Esophagus mucosa (tissue), 1 donor: ENCODE results near the gene MPEG1. TPM values are rescaled to one million over a fixed set of nuclear protein-coding genes. Genes with fewer than 3 reads are reported as not detected.
A peak's percentile ranks its signal among the peaks of the same experiment; 100 is the strongest.

Source experiments
- ATAC-seq: fragments of 200-7000 bp; cut with Tn5 transposase; one replicate; pipeline ENCODE4 v1.9.1; 2020
- total RNA-seq: library from RNA; stranded (reverse); gene quantifications from one replicate; pipeline ENCODE4 v1.2.4, GENCODE V29; 2023
- donor health status: DM: yes; HTN: yes; CAD: no.

The MPEG1 gene
- total RNA-seq, 1 donor from 2014 or later: 1.8 TPM

GRCh38 chr11:59187035-59187434 lies 25.7 kb downstream of the MPEG1 start:
- no peak for ATAC-seq

GRCh38 chr11:59186130-59186594 lies 26.6 kb downstream of the MPEG1 start:
- ATAC-seq: peak; percentile 58

GRCh38 chr11:59185386-59185945 lies 27.3 kb downstream of the MPEG1 start:
- no peak for ATAC-seq

GRCh38 chr11:59184691-59185339 lies 27.9 kb downstream of the MPEG1 start:
- ATAC-seq: no peak

- ATAC-seq: no peak
These were observed 29.0 kb downstream of the MPEG1 start for GRCh38 chr11:59183771-59184170.

- no peak for ATAC-seq
These were observed 30.1 kb downstream of the MPEG1 start for GRCh38 chr11:59182457-59183151.

GRCh38 chr11:59181746-59182456 lies 30.8 kb downstream of the MPEG1 start:
- ATAC-seq: no peak

GRCh38 chr11:59180907-59181306 lies 31.8 kb downstream of the MPEG1 start:
- no peak for ATAC-seq

GRCh38 chr11:59180168-59180776 lies 32.5 kb downstream of the MPEG1 start:
- ATAC-seq: no peak

- ATAC-seq: no peak
These were observed 33.6 kb downstream of the MPEG1 start for GRCh38 chr11:59179121-59179520.

- ATAC-seq: no peak
These were observed 34.3 kb downstream of the MPEG1 start for GRCh38 chr11:59178402-59178801.

- no peak for ATAC-seq
These were observed 36.4 kb downstream of the MPEG1 start for GRCh38 chr11:59176330-59176729.

- no peak for ATAC-seq
These were observed 37.6 kb downstream of the MPEG1 start for GRCh38 chr11:59175091-59175501.

GRCh38 chr11:59174664-59175033 lies 38.1 kb downstream of the MPEG1 start:
- ATAC-seq: peak; percentile 57

- ATAC-seq: peak; percentile 73
These were observed 38.6 kb downstream of the MPEG1 start for GRCh38 chr11:59173964-59174663.

- ATAC-seq: no peak
These were observed 39.4 kb downstream of the MPEG1 start for GRCh38 chr11:59173080-59173963.

GRCh38 chr11:59172345-59173079 lies 40.2 kb downstream of the MPEG1 start:
- ATAC-seq: peak; percentile 5

GRCh38 chr11:59171508-59172322 lies 41.0 kb downstream of the MPEG1 start, which contains the start of gene DTX4:
Gene DTX4, plus strand, starts transcription at chr11:59172132. Its CDS starts 464 bp downstream, at chr11:59172596.
- peak; percentile 95 for ATAC-seq

- no peak for ATAC-seq
These were observed 48.7 kb downstream of the MPEG1 start for GRCh38 chr11:59164028-59164427.
